K562 (cell line): ENCODE results near the gene PALLD.

Experiments
- CREB1 ChIP-seq, 2 experiments: sonication (generic) in 1 of 2; formaldehyde crosslinking in 1 of 2; IDR thresholded peaks; 2 replicates each; pipeline versions ENCODE4 v1.6.1 to v1.8.0; 2012 to 2022; ENCODE audit warnings: inconsistent platforms in 1 of 2, mild to moderate bottlenecking in 1 of 2, missing genetic modification reagents in 1 of 2, moderate library complexity in 1 of 2
- KLF16 ChIP-seq: IDR thresholded peaks from 2 replicates; pipeline ENCODE4 v1.6.1; 2016; ENCODE audit warnings: antibody characterized with exemption
- NR3C1 ChIP-seq: sonication (generic); formaldehyde crosslinking; IDR thresholded peaks from 2 replicates; pipeline ENCODE4 v1.8.1; 2022; ENCODE audit warnings: missing genetic modification reagents
- POLR2A ChIP-seq: fragments of 450-650 bp; conservative IDR thresholded peaks from 2 replicates; pipeline ENCODE4 v1.6.1; 2016
- RNF2 ChIP-seq: sonication (generic); IDR thresholded peaks from 2 replicates; pipeline ENCODE4 v1.6.1; 2016
- SMC3 ChIP-seq: conservative IDR thresholded peaks from 2 replicates; pipeline ENCODE4 v1.6.1; 2011; ENCODE audit warnings: low read depth, low read length, improper control_type of control experiment; ENCODE audit not compliant: insufficient read depth
- TAF1 ChIP-seq: IDR thresholded peaks from 2 replicates; pipeline ENCODE4 v1.6.1; 2011; ENCODE audit warnings: mild to moderate bottlenecking, low read length, moderate library complexity; ENCODE audit not compliant: insufficient read depth, control insufficient read depth, severe bottlenecking; ENCODE audit errors: extremely low read depth
- TFAM ChIP-seq: fragments of 250-450 bp; sonication (Bioruptor Pico); conservative IDR thresholded peaks from 2 replicates; pipeline ENCODE4 v1.5.0; 2021; ENCODE audit warnings: mild to moderate bottlenecking, moderate library complexity
- ZBTB7A ChIP-seq: IDR thresholded peaks from 2 replicates; pipeline ENCODE4 v1.6.1; 2011; ENCODE audit warnings: low read depth, mild to moderate bottlenecking, low read length, moderate library complexity, borderline replicate concordance; ENCODE audit not compliant: control insufficient read depth
- ZKSCAN8 ChIP-seq: fragments of 200-800 bp; sonication (Bioruptor generic); IDR thresholded peaks from 2 replicates; pipeline ENCODE4 v1.6.1; 2016; ENCODE audit warnings: missing genetic modification characterization, missing compliant biosample characterization
- ZNF124 ChIP-seq: sonication (generic); formaldehyde crosslinking; IDR thresholded peaks from 2 replicates; pipeline ENCODE4 v1.8.1; 2022; ENCODE audit warnings: missing genetic modification reagents
- ZNF785 ChIP-seq: fragments of 250-450 bp; sonication (Bioruptor Pico); IDR thresholded peaks from 2 replicates; pipeline ENCODE4 v1.4.0; 2020; ENCODE audit warnings: mild to moderate bottlenecking
- TF ChIP-seq, protein P1 (sequence below): sonication (generic); formaldehyde crosslinking; IDR thresholded peaks from 2 replicates; pipeline ENCODE4 v1.5.0; 2020; ENCODE audit warnings: missing genetic modification reagents
- TF ChIP-seq, protein P2 (sequence below): fragments of 250-450 bp; sonication (Bioruptor Pico); IDR thresholded peaks from 2 replicates; pipeline ENCODE4 v1.4.0; 2020; ENCODE audit warnings: mild to moderate bottlenecking, moderate library complexity, borderline replicate concordance

DNA sequence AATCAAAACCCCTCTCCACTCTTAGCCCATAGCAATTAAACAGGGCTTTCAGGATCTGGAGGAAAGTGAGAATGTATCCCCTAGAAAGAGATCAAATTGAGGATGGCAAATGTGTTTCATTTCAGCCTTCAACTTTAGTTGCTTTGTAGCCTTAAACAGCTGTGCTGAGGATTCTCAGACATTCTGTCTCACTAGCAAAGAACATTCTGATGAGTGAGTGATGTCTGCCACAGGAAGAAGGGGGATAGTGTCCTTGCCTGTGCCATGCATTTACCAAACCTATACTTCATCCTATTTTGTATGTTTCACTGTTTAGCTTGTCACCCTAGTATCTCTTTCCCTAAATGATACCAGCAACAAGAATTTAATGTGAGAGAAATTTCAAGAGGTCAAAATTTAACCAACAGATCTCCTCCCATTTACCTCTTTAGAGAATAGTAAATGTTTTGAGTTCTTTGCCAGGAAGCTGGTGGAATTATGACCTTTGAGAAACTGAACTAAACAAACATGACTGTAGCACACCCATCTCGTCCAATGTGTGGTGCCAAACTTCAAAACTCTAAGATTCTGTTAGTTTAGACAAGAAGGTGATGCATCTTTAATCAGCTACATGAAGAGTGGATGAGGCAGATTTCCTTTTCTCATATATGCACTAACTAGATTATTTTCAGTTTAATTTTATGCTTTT, 165.6 kb downstream of the PALLD start:
- TF ChIP-seq NR3C1 (no peak), ZNF785 (CRISPR knock-in tag) (no peak), TFAM (CRISPR knock-in tag) (no peak), RNF2 (no peak), KLF16 (no peak), ZKSCAN8 (CRISPR knock-in tag) (no peak), ZNF124 (CRISPR knock-in tag) (no peak), ZBTB7A (no peak), POLR2A (no peak), SMC3 (no peak), TAF1 (no peak), CREB1 (IDR thresholded peaks at IDR 0.05) (no peak), CREB1 (CRISPR knock-in tag; IDR thresholded peaks at IDR 0.05) (no peak)
- TF ChIP-seq, protein P1, sequence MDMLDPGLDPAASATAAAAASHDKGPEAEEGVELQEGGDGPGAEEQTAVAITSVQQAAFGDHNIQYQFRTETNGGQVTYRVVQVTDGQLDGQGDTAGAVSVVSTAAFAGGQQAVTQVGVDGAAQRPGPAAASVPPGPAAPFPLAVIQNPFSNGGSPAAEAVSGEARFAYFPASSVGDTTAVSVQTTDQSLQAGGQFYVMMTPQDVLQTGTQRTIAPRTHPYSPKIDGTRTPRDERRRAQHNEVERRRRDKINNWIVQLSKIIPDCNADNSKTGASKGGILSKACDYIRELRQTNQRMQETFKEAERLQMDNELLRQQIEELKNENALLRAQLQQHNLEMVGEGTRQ (CRISPR knock-in tag), result no peak
- TF ChIP-seq, protein P2, sequence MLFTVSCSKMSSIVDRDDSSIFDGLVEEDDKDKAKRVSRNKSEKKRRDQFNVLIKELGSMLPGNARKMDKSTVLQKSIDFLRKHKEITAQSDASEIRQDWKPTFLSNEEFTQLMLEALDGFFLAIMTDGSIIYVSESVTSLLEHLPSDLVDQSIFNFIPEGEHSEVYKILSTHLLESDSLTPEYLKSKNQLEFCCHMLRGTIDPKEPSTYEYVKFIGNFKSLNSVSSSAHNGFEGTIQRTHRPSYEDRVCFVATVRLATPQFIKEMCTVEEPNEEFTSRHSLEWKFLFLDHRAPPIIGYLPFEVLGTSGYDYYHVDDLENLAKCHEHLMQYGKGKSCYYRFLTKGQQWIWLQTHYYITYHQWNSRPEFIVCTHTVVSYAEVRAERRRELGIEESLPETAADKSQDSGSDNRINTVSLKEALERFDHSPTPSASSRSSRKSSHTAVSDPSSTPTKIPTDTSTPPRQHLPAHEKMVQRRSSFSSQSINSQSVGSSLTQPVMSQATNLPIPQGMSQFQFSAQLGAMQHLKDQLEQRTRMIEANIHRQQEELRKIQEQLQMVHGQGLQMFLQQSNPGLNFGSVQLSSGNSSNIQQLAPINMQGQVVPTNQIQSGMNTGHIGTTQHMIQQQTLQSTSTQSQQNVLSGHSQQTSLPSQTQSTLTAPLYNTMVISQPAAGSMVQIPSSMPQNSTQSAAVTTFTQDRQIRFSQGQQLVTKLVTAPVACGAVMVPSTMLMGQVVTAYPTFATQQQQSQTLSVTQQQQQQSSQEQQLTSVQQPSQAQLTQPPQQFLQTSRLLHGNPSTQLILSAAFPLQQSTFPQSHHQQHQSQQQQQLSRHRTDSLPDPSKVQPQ (CRISPR knock-in tag), result no peak
